ENCODE measurements around the gene B3GALNT2.

The B3GALNT2 gene

GRCh38 chr1:235502601-235503402 is 1.4 kb downstream of the B3GALNT2 start:
- TF ChIP-seq CTCF (IDR thresholded peaks at IDR 0.05): no peak
- DNase-seq (ENCODE audit: low spot score): no peak
- Histone ChIP-seq H3K4me3 (peak overlapping the region; percentile 98), H3K27ac (peak overlapping the region; percentile 99)

GRCh38 chr1:235500971-235501540 is 3.2 kb downstream of the B3GALNT2 start:
- no peak for TF ChIP-seq CTCF (IDR thresholded peaks at IDR 0.05)
- H3K4me3 ChIP-seq: no peak overlapping the region
- peak overlapping the region; percentile 8 to 99 for H3K27ac ChIP-seq
- DNase-seq (ENCODE audit: low spot score): no peak

- H3K27ac ChIP-seq: no peak overlapping the region
- TF ChIP-seq CTCF (IDR thresholded peaks at IDR 0.05): no peak
- DNase-seq (ENCODE audit: low spot score): no peak
These were observed 8.7 kb downstream of the B3GALNT2 start for GRCh38 chr1:235495551-235495950.

GRCh38 chr1:235495030-235495429 is 9.2 kb downstream of the B3GALNT2 start:
- Histone ChIP-seq H3K4me3 (no peak overlapping the region), H3K27ac (no peak overlapping the region)
- DNase-seq (ENCODE audit: low spot score): no peak

More at GRCh38 chr1:235495551-235495950, 8.7 kb downstream of the B3GALNT2 start:
- no peak overlapping the region for H3K4me3 ChIP-seq

GRCh38 chr1:235494531-235494930 is 9.7 kb downstream of the B3GALNT2 start:
- TF ChIP-seq CTCF (IDR thresholded peaks at IDR 0.05): no peak
- no peak overlapping the region for H3K4me3 ChIP-seq
- no peak overlapping the region for H3K27ac ChIP-seq
- no peak for DNase-seq (ENCODE audit: low spot score)

More at GRCh38 chr1:235495030-235495429, 9.2 kb downstream of the B3GALNT2 start:
- no peak for TF ChIP-seq CTCF (IDR thresholded peaks at IDR 0.05)

GRCh38 chr1:235491644-235492043 is 12.6 kb downstream of the B3GALNT2 start:
- no peak for TF ChIP-seq CTCF (IDR thresholded peaks at IDR 0.05)
- no peak overlapping the region for H3K27ac ChIP-seq
- DNase-seq (ENCODE audit: low spot score): no peak
- no peak overlapping the region for H3K4me3 ChIP-seq

GRCh38 chr1:235486321-235486720 is 17.9 kb downstream of the B3GALNT2 start:
- TF ChIP-seq CTCF (IDR thresholded peaks at IDR 0.05): no peak
- H3K27ac ChIP-seq: no peak overlapping the region
- no peak for DNase-seq (ENCODE audit: low spot score)
- H3K4me3 ChIP-seq: no peak overlapping the region

Measured in coronary artery (tissue), 2 donors.